SH-SY5Y (cell line): ENCODE measurements around the gene ZNF212.

Source experiments
- GATA2 ChIP-seq: IDR thresholded peaks from 2 replicates; pipeline ENCODE4 v1.6.1; 2011; ENCODE audit warnings: mild to moderate bottlenecking, low read depth, low read length
- GATA3 ChIP-seq: IDR thresholded peaks from 2 replicates; pipeline ENCODE4 v1.6.1; 2011; ENCODE audit warnings: low read depth, mild to moderate bottlenecking, low read length, moderate library complexity

ZNF212 gene

GRCh38 chr7:149209518-149210269, 29.8 kb upstream of the ZNF212 start:
- TF ChIP-seq GATA2 = no peak
- no peak for TF ChIP-seq GATA3

- no peak for TF ChIP-seq GATA3
- no peak for TF ChIP-seq GATA2
These were observed 28.9 kb upstream of the ZNF212 start for GRCh38 chr7:149210551-149210950.

- no peak for TF ChIP-seq GATA3
- no peak for TF ChIP-seq GATA2
These were observed 25.3 kb upstream of the ZNF212 start for GRCh38 chr7:149214020-149214720.

DNA sequence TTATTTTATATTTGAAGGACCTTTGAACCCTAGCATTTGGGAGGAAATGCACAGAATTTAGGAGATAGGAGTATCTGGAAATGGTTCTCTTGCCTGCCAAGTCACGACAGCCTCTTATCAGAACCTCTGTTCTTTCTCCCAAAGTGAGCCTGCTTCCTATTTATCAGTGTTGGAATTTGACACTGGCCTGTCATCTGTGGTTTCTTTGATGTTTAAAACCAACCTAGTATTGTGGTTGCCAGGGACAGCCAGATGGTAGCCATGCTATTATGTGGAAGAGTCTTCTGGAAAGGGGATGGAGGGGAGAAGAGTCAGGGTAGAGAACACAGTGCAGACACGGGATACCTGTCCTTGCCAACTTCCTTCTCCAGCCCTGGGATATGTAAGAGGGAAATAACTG, 23.0 kb upstream of the ZNF212 start:
- TF ChIP-seq GATA3 (no peak), GATA2 (no peak)

DNA sequence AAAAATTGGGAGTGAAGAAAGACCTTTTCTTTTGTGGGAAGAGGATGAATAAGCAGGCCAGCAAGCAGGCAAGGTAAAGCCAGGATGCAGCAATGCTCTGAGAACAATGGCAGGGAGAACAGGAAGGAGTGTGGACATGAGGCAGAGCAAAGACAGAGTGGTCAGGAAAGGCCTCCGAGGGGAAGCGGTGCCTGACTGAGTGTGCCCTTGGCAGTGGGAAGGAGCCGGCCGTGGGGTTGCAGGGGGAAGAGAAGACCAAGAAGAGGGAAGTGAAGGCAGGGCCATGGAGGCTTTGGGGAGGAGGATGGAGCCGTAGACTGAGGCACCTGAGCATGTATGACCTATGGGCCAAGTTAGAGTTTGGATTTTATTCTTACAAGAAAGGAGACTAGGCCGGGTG, 21.9 kb upstream of the ZNF212 start:
- TF ChIP-seq GATA2 (no peak), GATA3 (no peak)

- TF ChIP-seq GATA2 (no peak), GATA3 (no peak)
These were observed 20.7 kb upstream of the ZNF212 start for GRCh38 chr7:149218469-149219420.

DNA sequence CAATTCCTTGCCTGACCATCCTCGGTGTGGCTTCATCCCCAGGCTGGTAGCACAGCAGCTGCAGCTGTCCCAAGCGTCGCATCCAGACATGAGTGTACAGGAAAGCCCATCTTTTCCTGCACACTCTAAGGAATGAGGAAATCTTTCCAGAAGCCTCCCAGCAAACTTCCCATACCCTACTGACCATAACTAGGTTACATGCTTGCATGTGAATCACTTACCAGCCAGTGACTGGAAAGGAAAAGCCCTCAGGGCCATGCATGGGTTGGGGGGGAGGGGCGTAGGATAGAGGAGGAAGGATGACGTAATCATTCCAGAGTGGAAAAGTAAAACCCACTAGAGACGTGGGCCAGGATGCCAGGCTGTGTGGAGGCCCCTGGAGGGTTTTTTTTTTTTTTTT, 18.9 kb upstream of the ZNF212 start:
- TF ChIP-seq GATA3 (no peak), GATA2 (no peak)

DNA sequence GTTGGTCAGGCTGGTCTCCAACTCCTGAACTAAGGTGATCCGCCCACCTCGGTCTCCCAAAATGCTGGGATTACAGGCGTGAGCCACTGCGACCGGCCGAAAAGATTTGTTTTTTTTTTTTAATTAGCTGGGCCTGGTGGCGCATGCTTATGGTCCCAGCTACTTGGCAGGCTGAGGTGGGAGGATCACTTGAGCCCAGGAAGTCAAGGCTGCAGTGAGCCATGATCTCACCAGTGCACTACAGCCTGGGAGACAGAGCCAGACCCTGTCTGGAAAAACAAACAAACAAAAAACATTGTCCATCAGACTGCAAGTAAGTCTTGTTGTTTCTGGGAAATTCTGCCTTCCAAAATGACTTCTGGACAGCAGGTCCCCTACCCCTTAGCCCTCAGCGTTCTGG, 16.3 kb upstream of the ZNF212 start:
- TF ChIP-seq GATA3 = no peak
- no peak for TF ChIP-seq GATA2

- no peak for TF ChIP-seq GATA3
- no peak for TF ChIP-seq GATA2
These were observed 15.7 kb upstream of the ZNF212 start for GRCh38 chr7:149223761-149224160.

DNA sequence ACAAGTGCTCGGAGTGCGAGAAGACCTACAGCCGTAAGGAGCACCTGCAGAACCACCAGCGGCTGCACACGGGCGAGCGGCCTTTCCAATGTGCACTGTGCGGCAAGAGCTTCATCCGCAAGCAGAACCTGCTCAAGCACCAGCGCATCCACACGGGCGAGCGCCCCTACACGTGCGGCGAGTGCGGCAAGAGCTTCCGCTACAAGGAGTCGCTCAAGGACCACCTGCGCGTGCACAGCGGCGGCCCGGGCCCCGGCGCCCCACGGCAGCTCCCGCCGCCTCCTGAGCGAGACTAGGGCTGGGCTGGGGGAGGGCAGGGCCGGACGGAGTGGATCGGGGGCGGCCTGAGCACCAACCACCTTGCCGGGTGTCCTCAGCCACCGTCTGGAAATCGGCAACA, 15.1 kb upstream of the ZNF212 start:
- TF ChIP-seq GATA2 (no peak), GATA3 (no peak)

- TF ChIP-seq GATA3 (no peak), GATA2 (no peak)
These were observed 14.3 kb upstream of the ZNF212 start for GRCh38 chr7:149225106-149225505.

DNA sequence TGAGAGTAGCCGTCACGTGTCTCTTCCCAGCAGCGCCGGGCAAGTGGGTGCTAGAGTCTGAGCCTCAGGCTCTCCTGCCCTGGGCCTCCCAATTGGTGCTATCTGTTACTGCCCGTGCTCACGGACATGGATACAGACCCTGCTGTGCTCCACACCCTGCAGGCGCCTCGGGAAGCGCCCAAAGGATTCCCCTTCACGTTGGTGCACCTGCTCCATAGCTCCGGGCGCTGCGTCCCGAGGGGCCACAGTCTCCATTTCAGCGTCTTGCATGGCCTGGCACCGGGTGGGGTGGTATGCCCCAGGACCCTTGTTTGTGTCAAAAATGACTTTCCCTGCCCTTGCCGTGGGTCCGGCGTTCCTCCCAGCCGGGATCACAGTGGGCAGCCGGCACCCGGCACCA, 13.8 kb upstream of the ZNF212 start:
- TF ChIP-seq GATA3 (no peak), GATA2 (no peak)

GRCh38 chr7:149226840-149227494, 12.5 kb upstream of the ZNF212 start:
- TF ChIP-seq GATA3 (no peak), GATA2 (no peak)

GRCh38 chr7:149228831-149229471, 10.5 kb upstream of the ZNF212 start:
- TF ChIP-seq GATA3 (no peak), GATA2 (no peak)
